Stimulated activated naive CD8-positive, alpha-beta T cell treated with anti-CD3 and anti-CD28 coated beads, Interleukin-15, Interleukin-2, amounts not matched to agents 100 U/mL and 50 U/mL, for 24 hours (primary cell): ENCODE data around the gene MYD88.

ENCODE experiments used
- ATAC-seq: fragments of 150-1000 bp; cut with Tn5 transposase; one replicate; pipeline ENCODE4 v1.10.0; 2021
- DNase-seq: peaks from one replicate; pipeline ENCODE4 v3.0.0; 2021

Gene MYD88

GRCh38 chr3:38112378-38112761 is 26.1 kb upstream of the MYD88 start:
- DNase-seq, result no peak
- no peak for ATAC-seq

DNA sequence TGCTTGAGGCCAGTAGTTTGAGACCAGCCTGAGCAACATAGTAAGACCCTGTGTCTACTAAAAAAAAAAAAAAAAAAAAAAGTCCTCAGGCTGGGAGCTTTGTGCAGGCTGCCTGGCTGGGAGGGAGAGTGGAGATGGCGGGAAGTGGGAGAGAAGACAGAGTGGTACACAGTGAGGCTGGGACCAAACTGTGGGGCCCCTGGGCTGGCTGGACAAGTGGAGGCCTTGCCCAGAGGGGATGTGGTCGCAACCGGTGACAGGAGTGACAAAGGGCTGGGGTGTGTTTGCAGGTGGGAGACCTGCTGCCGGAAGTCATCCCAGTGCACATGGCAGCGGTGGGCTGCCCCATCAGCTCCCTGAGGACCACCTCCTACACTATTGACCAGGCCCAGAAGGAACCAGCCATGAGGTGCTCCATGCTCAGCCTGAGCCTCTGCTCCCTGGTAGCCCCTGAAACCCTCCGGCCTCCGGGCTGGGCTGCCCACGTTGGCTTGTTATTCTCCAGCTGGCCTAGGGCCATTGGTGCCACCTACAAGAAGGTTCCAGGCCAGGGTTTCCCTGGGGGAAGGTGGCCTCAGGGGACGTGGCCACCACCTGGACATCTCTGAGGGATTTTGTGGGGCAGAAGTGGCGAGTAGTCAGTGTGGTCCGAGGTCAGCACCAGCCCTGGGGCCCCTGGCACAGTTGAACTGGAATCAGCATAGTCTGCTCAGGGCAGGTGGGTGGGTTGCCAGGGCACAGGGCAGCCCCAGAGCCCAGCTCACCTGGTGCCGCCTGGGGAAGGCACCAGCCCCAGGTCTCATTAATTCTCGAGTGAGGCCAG is 24.2 kb upstream of the MYD88 start:
- DNase-seq, result no peak
- ATAC-seq, result no peak

DNA sequence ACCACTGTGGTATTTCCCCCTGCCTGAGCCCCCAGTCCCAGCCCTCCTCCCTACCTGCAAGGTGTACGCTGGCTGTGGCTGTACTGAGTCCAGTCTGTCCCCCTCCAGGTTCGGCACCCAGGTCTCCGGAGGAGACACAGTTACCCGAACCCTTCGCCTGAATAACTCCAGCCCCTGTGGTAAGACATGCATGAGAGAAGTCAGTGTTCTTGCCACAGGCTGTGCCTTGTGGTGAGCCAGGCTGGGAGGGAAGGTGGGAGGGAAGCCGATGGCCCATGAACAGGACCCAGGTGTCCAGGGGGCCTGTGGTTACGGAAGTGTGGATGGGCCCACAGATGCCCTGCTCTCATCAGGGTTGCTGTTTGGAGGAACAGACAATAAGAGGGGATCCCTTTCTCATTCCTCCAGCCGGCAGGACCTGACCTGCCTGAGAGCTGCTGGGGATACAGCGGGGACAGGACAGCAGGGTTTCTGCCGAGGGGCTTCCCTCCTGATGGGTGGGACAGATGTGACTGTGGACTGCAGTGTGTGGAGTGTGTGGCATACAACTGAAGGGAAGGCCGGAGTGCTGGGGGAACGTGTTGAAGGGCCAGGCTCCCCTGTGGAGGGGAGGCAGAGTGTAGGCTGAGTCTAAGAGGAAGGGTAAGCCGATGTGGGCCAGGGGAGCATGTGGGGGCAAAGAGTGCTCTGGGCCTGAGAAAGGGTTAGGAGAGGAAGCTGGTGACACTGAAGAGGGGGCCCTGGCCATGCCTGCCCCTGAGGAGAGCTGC is 23.4 kb upstream of the MYD88 start:
- DNase-seq (no peak), ATAC-seq (no peak)

- DNase-seq, result no peak
- no peak for ATAC-seq
Observed at GRCh38 chr3:38115645-38116427, 22.6 kb upstream of the MYD88 start.

GRCh38 chr3:38116471-38117162 is 21.8 kb upstream of the MYD88 start:
- ATAC-seq (no peak), DNase-seq (no peak)

GRCh38 chr3:38117163-38117716 is 21.2 kb upstream of the MYD88 start:
- ATAC-seq, result no peak
- no peak for DNase-seq

DNA sequence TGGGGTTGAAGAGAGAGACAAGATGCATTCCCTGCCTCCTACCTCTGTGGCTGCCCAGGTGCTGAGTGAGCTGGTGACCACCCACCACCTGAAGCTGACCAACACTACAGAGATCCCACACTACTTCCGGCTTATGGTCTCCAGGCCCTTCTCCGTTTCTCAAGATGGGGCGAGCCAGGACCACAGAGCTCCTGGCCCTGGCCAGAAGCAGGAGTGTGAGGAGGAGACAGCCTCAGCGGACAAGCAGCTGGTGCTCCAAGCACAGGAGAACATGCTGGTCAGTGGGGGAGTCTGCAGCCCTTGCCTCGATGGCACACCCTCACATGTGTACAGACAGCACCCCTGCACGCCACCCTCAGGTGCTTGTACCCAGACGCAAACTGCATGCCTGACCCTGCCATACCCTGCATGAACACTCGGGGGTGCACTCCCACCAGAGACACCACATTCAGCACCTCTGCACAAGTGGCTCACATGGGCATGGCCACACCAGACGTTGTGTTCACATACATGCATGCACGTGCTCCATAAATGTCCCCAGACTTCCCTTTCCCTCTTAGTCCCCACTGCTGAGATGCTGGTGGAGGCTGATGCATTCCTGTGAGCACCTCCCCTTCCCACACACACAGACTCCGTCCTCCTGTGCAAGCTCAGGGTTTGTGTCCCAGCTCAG is 20.6 kb upstream of the MYD88 start:
- ATAC-seq (peak; percentile 76), DNase-seq (peak; percentile 79)

DNA sequence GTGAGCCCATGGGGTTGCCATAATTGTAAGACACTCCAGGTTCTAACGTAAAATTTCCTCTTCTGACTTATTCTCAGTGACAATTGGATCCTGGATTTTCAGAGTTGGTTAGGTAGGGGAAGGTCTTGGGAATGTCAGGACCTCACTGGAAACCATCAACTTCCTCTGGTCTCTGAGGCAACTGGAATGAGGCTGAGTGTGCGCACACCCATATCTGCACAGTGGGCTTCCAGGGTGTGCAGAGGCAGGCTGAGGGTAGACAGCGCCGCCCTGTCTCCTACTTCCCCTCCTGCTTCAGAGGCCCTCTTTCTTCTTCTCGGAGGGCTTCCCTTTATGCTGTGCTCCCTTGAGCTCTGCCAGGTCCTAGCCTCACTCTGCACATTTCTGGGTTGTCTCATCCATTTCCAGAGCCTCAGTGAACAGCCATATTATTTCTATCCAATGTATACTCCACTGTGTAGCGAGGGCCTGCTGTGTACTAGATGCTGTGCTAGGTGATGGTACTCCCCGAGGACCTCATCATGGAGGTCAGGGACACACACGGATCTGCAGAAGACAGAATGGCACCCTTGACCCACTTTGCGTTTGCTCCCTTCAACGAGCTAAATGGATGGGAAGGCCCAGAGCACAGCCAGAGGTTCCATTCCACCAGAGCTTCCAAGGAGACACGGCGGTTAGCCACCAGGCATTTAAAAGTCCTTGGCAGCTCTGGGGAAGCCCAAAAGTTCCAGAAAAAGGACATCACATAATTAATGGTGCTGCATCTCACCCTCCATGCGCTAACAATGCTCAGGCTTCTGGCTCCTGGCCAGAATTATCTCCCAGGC is 19.8 kb upstream of the MYD88 start:
- ATAC-seq, result no peak
- DNase-seq, result no peak

DNA sequence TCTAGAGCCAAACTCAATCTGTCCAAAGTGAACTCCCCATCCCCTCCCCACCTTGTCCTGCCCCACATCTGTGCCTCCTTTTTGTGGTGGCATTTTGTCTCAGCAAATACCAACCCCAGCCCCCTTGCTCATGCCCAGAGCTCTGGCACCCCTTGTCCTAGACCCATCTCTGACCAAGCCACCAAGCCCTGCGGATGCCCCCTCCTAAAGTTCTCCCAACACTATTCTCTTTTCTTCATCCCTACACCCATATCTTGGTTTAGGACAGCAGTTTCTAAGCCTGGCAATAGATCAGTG is 19.3 kb upstream of the MYD88 start:
- ATAC-seq (no peak), DNase-seq (no peak)

DNA sequence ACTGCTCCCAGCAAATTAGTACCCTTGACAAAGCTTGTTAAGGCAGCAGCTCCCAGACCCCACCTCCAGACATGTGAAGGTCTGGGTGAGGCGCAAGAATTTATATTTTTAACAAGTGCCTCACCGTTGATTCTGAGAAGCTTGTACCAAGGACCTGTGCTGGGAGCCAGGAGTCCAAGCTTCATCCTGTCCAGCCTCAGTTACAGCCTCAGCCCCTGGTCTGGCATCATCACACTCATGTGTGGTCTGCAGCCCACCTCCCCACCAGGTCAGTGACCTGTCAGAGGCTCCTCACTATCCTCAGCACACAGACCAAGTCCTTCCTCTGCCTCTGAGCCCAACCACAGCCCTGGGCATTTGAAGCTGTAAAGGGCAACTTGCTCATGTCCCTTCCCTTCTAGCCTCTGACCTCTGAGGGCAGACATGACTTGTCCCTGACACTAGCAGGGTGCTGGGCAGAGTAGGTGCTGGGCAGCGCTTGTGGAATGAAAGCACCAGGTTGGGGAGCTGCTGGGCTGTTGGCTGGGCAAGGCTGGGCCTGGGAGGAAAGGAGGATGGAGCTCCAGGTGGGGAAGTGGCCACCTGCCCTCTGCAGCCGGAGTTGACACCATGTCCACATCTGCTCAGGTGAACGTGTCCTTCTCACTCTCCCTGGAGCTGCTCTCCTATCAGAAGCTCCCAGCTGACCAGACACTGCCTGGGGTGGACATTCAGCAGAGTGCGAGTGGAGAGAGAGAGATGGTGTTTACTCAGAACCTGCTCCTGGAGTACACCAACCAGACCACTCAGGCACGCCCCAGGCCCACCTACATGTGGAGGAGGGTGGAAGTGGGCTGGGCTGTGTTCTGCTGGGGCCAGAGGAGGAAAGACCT is 18.4 kb upstream of the MYD88 start:
- ATAC-seq (no peak), DNase-seq (no peak)

DNA sequence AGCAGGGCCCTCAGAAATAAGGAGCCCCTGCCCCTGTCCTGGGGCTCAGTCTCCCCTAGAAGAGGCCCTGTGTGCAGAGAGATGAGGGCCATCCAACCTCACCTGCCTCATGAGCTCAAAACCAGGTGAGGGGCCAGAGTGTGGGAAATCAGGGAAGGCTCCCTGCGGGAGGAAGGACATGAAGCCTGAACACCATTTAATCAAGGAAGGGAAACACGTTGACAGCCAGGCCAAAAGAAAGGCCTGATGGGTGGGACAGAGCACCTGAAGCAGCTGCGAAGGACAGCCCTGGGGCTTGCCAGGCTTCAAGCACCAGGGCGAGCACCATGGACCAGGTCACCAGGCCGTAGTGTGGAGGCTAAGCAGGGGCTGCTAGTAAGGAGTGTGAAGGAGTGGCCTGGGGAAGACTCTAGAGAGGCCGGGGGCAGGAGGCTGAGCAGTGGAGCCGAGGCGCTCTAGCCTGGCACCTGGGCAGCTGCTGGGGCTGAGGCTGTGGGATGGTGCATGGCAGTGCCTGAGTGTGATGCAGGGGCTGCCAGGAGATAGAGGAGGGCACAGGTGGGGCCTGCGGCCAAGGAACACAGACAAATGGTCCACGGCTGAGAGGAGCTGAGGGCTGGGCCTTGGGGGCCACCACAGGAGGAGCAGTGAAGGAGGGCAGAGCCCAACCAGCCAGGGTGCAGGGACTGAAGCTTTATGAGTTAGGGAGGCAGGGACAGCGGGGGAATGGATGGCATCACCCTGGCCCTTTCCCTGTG is 17.6 kb upstream of the MYD88 start:
- no peak for DNase-seq
- no peak for ATAC-seq

DNA sequence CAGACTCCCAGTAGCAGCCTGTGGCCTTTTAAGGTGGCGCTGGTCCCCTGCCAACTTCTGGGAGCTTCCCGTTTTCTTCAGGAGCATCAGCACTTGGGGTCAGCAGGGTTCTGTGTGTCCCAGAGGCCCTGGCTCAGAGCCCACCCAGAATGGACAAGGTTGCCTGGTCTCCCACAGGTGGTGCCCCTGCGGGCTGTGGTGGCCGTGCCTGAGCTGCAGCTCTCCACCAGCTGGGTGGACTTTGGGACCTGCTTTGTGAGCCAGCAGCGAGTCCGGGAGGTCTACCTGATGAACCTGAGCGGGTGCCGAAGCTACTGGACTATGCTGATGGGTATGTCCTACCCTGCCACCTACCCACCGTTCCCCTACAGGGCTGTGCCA is 17.0 kb upstream of the MYD88 start:
- DNase-seq (no peak), ATAC-seq (no peak)

- no peak for DNase-seq
- no peak for ATAC-seq
Observed at GRCh38 chr3:38121832-38122461, 16.5 kb upstream of the MYD88 start.

GRCh38 chr3:38122712-38123290 is 15.7 kb upstream of the MYD88 start:
- ATAC-seq, result peak; percentile 43

DNA sequence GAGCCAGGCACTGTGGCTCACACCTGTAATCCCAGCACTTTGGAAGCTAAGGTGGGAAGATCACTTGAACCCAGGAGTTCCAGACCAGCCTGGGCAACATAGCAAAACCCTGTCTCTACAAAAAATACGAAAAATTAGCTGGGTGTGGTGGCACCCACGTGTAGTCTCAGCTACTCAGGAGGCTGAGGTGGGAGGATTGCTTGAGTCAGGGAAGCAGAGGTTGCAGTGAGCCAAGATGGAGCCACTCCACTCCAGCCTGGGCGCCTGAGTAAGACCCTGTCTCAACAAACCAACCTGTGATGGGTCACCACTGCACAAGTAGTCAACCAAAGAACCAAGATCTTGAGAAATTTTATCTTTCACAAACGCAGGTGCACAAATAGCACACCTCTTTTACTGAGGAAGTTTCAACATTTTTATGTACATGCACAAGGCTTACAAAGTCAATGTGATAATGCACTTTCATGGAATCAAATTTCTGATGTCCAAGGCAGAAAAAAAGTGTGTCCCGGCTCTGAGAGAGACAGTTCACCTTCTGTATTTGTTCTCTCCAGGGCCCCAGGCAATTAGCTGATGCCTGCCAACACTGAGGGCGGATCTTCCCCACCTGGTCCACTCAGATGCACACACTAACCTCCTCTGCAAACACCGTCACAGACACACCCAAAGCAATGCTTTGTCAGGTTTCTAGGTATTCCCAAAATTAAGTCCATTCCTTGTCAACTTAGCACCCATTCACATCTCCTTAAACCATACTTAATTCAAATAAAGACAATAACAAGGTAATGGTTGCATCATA is 13.9 kb upstream of the MYD88 start:
- no peak for ATAC-seq
- no peak for DNase-seq

More at GRCh38 chr3:38122712-38123290, 15.7 kb upstream of the MYD88 start:
- no peak for DNase-seq

DNA sequence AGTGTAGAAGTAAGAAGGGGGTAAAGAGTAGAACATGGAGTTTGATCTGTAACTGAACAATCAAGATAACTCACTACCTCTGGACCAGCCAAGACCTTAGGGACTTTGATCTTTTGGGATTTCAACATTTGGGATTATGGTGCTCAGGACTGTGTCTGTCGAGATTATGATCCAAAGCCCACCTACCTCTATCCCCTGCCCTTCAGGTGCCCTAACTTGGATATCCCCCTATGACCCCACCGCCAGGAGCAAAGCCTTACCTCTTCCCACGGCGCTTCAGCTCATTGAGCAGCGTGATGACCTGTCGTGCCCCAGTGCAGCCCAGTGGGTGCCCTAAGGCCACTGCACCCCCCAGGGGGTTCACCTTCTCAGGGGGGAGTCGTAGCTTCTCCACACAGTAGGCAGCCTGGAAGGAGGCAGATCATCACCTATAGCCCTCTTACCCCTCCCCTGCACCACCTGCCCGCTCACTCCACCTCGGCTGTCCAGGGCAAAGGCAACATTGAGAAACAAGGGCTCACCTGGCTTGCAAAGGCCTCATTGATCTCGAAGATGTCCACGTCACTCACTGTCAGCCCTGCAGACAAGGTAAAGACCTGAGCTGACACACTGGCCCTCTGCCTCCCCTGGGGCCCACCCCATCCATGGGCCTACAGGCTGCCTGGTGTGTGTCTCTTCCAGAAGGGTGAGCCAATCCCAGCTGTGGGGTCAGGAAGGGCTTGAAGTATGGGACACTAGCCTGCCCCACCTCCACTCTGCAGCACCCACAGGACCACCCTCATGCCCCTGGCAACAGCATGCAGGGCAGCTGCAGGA is 12.9 kb upstream of the MYD88 start:
- ATAC-seq (no peak), DNase-seq (no peak)
